Stomach (tissue), 9 donors: Measurements from ENCODE around the gene RPL29. TPM values are rescaled to one million over a fixed set of nuclear protein-coding genes. Genes with fewer than 3 reads are reported as not detected.

Source experiments
- DNase-seq, 2 donors: peaks; one replicate each; pipeline versions ENCODE4 v3.0.0 to v3.0.0-alpha.2; 2013 to 2019
- H3K27ac ChIP-seq, 5 donors: fragments of 200-600 bp in 4 of 5; sonication (generic) in 4 of 5; one replicate each; pipeline ENCODE4 v1.5.1; 2013 to 2019; ENCODE audit warnings: mild to moderate bottlenecking in 1 of 5, moderate library complexity in 1 of 5
- H3K27me3 ChIP-seq, 3 donors: fragments of 200-600 bp; sonication (generic); one replicate each; pipeline ENCODE4 v1.5.1; 2017 to 2019; ENCODE audit warnings: mixed run types in 1 of 3
- H3K36me3 ChIP-seq, 4 donors: fragments of 200-600 bp; sonication (generic); 1 replicate in 3 of 4; 2 replicates in 1 of 4; pipeline ENCODE4 v1.5.1; 2016 to 2019
- H3K4me1 ChIP-seq, 4 donors: fragments of 200-600 bp; sonication (generic); one replicate each; pipeline ENCODE4 v1.5.1; 2016 to 2019
- H3K4me3 ChIP-seq, 4 donors: fragments of 200-600 bp; sonication (generic) in 3 of 4; one replicate each; pipeline ENCODE4 v1.5.1; 2016 to 2019; ENCODE audit warnings: mild to moderate bottlenecking in 1 of 4
- H3K9me3 ChIP-seq, 4 donors: fragments of 200-600 bp; sonication (generic); one replicate each; pipeline ENCODE4 v1.5.1; 2016 to 2019
- EP300 ChIP-seq: sonication (generic); formaldehyde crosslinking; IDR thresholded peaks from one replicate; pipeline ENCODE4 v1.6.1; 2017; ENCODE audit warnings: antibody characterized with exemption
- POLR2A ChIP-seq, 4 donors: fragments of 450-650 bp; IDR thresholded peaks; one replicate each; pipeline ENCODE4 v1.6.1; 2016; ENCODE audit warnings: antibody characterized with exemption in 4 of 4, control low read depth in 2 of 4, mild to moderate bottlenecking in 1 of 4, moderate library complexity in 1 of 4
- POLR2AphosphoS5 ChIP-seq, 3 donors: sonication (generic); formaldehyde crosslinking; IDR thresholded peaks; one replicate each; pipeline ENCODE4 v1.6.1; 2016; ENCODE audit warnings: antibody characterized with exemption in 3 of 3
- WGBS, 5 donors: extraction: QIAGEN DNeasy Blood & Tissue Kit in 3 of 5; methylation state at CpG; one replicate each; pipeline versions ENCODE4 v1.1.5 to v1.1.7; 2013 to 2018; 5-methylcytosine and 5-hydroxymethylcytosine counted together
- intact Hi-C: fragments of 100-400 bp; cut with DNase I; formaldehyde crosslinking; loops from one replicate; pipeline ENCODE4 v1.15.1; 2023; ENCODE audit warnings: low total_unique reads
- polyA plus RNA-seq, 3 donors: library from polyadenylated mRNA; stranded (reverse); fragments of 200-250 nt; gene quantifications; one replicate each; pipeline ENCODE4 v1.2.3, GENCODE V29; 2013
- total RNA-seq, 5 donors: library from RNA; depleted of rRNA; stranded (reverse); fragments of >200 nt; gene quantifications; one replicate each; pipeline versions ENCODE4 v1.1.0 to v1.2.3, GENCODE V29; 2014 to 2016
- TF ChIP-seq, protein P1 (sequence below), 7 experiments: fragments of 450-650 bp in 4 of 7; fragments of 200-600 bp in 3 of 7; sonication (generic) in 3 of 7; IDR thresholded peaks; one replicate each; pipeline ENCODE4 v1.5.1; 2016 to 2019; ENCODE audit warnings: antibody characterized with exemption in 7 of 7, control low read depth in 2 of 7, mild to moderate bottlenecking in 1 of 7
- donor health status: healthy with polysubstance abuse.
- donor health status: Bipolar disorder and iron deficiency.
- donor health status: healthy.

RPL29 gene
- total and polyA plus RNA-seq, 8 donors = 144 to 3,071 (median 1,266) TPM

GRCh38 chr3:52037291-52037690 lies 41.6 kb upstream of the RPL29 start:
- no peaks in the 10 kb centered on the region for H3K9me3 ChIP-seq
- H3K27me3 ChIP-seq = no peaks in the 10 kb centered on the region
- DNase-seq = no peak
- TF ChIP-seq, protein P1, sequence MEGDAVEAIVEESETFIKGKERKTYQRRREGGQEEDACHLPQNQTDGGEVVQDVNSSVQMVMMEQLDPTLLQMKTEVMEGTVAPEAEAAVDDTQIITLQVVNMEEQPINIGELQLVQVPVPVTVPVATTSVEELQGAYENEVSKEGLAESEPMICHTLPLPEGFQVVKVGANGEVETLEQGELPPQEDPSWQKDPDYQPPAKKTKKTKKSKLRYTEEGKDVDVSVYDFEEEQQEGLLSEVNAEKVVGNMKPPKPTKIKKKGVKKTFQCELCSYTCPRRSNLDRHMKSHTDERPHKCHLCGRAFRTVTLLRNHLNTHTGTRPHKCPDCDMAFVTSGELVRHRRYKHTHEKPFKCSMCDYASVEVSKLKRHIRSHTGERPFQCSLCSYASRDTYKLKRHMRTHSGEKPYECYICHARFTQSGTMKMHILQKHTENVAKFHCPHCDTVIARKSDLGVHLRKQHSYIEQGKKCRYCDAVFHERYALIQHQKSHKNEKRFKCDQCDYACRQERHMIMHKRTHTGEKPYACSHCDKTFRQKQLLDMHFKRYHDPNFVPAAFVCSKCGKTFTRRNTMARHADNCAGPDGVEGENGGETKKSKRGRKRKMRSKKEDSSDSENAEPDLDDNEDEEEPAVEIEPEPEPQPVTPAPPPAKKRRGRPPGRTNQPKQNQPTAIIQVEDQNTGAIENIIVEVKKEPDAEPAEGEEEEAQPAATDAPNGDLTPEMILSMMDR (IDR thresholded peaks at IDR 0.05) = no peak
- TF ChIP-seq POLR2A (IDR thresholded peaks at IDR 0.05) (no peak), POLR2AphosphoS5 (IDR thresholded peaks at IDR 0.05) (no peak), EP300 (no peak)
- intact Hi-C loops = no loop called here
- no peaks in the 10 kb centered on the region for H3K36me3 ChIP-seq
- H3K4me3 ChIP-seq = no peak overlapping the region
- WGBS, 5 donors = 63 to 82% (median 69%) methylated on average over 1 to 4 of the region's 4 CpGs
- no peak overlapping the region for H3K27ac ChIP-seq
- H3K4me1 ChIP-seq = peaks cover 5 to 20% (median 12%) of the 10 kb centered on the region in 4 donors

DNA sequence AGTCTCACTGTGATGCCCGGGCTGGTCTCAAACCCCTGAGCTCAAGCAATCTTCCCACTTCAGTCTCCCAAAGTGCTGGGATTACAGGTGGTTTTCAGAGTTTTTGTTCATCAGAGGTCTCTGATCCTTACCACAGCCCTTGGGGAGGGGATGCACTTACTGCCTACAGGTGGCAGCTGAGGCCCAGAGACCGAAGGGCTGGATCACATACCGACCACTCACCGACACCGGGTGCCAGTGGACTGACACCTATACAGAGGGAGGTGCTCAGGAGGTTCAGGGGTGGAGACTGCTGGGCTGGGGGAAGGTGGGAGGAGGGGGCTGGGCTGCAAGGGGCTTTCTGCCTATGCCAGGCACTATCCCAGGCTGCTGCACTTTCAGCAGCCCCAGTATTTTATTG lies 41.1 kb upstream of the RPL29 start:
- DNase-seq = no peak
- H3K9me3 ChIP-seq = no peaks in the 10 kb centered on the region
- no peak overlapping the region for H3K4me3 ChIP-seq
- no peaks in the 10 kb centered on the region for H3K36me3 ChIP-seq
- H3K4me1 ChIP-seq = peaks cover 5 to 20% (median 12%) of the 10 kb centered on the region in 4 donors
- no peak overlapping the region for H3K27ac ChIP-seq
- TF ChIP-seq, protein P1 (IDR thresholded peaks at IDR 0.05) = no peak
- no peak for TF ChIP-seq EP300
- TF ChIP-seq POLR2AphosphoS5 (IDR thresholded peaks at IDR 0.05) = no peak
- intact Hi-C loops = no loop called here
- WGBS, 5 donors = 25 to 45% (median 34%) methylated on average over 4 to 5 of the region's 5 CpGs
- H3K27me3 ChIP-seq = no peaks in the 10 kb centered on the region

DNA sequence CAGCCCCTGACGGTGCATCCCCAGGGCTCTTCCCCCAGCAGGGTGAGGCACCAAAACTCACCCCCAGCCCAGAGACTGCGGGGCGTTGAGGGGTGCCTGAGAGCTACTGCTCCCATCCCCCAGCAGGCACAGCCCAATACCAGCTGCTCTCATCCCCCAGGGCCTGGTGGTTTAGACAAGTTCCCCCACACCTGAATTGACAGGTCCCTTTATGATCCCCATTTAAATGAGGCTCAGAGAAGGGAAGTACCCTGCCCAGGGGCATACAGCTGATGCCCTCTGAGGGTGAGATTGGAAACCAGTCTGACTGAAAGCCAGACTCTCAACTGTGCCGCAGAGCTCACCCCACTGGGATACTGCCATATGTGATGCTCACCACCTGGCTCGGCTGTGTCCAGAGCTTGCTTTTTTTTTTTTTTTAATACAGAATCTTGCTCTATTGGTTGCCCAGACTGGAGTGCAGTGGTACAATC lies 40.6 kb upstream of the RPL29 start:
- intact Hi-C loops = no loop called here
- no peak for DNase-seq
- H3K4me3 ChIP-seq = no peak overlapping the region

GRCh38 chr3:52034651-52035050 lies 39.0 kb upstream of the RPL29 start:
- intact Hi-C loops = no loop called here
- peaks cover 3 to 5% (median 4%) of the 10 kb centered on the region in 4 donors for H3K4me1 ChIP-seq
- no peaks in the 10 kb centered on the region for H3K9me3 ChIP-seq
- no peak overlapping the region for H3K4me3 ChIP-seq
- no peak overlapping the region for H3K27ac ChIP-seq
- H3K27me3 ChIP-seq = no peaks in the 10 kb centered on the region
- TF ChIP-seq POLR2AphosphoS5 (IDR thresholded peaks at IDR 0.05) (no peak), POLR2A (IDR thresholded peaks at IDR 0.05) (no peak), EP300 (no peak)
- TF ChIP-seq, protein P1 (IDR thresholded peaks at IDR 0.05) = no peak
- DNase-seq = no peak
- WGBS, 5 donors = 85 to 92% (median 88%) methylated on average over 3 of the region's 3 CpGs
- no peaks in the 10 kb centered on the region for H3K36me3 ChIP-seq

More for the DNA sequence above, 40.6 kb upstream of the RPL29 start:
- H3K9me3 ChIP-seq = no peaks in the 10 kb centered on the region
- H3K27me3 ChIP-seq = no peaks in the 10 kb centered on the region
- peaks cover 5 to 20% (median 12%) of the 10 kb centered on the region in 4 donors for H3K4me1 ChIP-seq
- WGBS, 5 donors = 71 to 91% (median 88%) methylated on average over 5 of the region's 5 CpGs
- H3K36me3 ChIP-seq = no peaks in the 10 kb centered on the region
- no peak overlapping the region for H3K27ac ChIP-seq
- TF ChIP-seq POLR2AphosphoS5 (IDR thresholded peaks at IDR 0.05) = no peak
- no peak for TF ChIP-seq EP300
- no peak for TF ChIP-seq POLR2A (IDR thresholded peaks at IDR 0.05)
- TF ChIP-seq, protein P1 (IDR thresholded peaks at IDR 0.05) = no peak
